Medulla oblongata (tissue), 1 donor: ENCODE measurements around the gene NR2F6.
A peak's percentile ranks its signal among the peaks of the same experiment; 100 is the strongest.

Experiments
- DNase-seq: peaks from one replicate; pipeline ENCODE4 v3.0.0-alpha.2; 2015; ENCODE audit errors: extremely low spot score

The NR2F6 gene

DNA sequence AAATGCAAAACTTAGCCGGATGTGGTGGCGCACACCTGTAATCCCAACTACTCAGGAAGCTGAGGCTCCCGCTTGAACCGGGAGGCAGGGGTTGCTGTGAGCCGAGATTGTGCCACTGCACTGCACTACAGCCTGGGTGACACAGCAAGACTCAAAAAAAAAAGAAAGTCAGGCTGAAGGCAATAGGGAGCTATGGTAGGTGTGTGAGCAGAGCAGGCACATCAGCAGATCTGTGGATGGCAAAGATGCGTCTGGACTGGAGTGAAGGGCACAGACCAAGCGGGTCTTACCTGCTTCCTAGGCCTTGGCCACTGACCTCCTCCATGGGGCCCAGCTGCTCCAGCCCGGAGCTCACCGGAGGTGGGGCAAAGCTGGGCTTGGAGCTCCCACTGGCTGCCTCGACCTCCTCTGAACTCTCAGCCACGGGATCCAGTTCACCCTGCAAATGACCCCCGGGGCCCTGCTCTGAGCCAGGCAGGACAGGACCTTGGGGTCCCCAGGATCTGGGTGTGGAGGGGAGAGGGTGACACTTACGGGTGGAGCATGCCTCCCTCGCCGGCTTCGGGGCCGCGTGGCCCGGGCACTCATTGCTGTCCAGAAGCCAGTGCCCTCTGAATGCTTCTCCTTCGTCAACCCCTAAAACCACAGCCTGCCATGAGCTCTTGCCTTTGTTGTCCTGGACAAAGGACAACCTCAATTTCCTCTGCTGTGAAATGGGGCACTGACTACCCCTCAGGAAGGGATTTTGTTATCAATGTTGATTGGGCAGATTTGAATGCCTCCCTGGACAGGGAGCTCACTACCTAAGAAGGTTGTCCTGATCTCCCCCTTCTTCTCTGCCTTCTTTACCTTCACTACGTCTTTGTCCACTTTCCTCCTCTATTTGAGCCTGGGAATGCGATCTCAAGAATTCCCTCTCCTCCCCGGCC, 18.3 kb upstream of the NR2F6 start:
- no peak for DNase-seq

DNA sequence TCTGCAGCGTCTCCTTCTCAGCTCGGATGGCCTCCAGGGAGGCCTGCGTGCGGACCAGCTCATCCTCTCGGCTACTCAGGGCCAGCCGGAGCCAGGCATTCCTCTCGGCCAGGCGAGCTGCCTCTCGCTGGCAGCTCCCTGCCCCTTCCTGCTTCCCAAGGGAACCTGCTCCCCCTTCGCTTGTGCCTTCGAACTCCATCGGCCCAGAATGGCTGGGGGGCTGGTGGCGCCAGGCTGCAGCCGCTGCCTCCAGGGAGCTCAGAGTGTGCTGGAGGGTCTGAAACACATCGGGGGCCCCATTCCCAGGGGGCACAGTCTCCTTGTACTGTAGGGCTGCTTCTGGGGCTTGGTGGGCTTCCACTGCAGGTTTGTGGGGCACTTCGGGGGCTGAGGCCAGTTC, 16.8 kb upstream of the NR2F6 start:
- DNase-seq, result no peak

- DNase-seq, result peak; percentile 67
Measured at GRCh38 chr19:17260842-17261325, 15.2 kb upstream of the NR2F6 start.

GRCh38 chr19:17259934-17260333, 14.2 kb upstream of the NR2F6 start:
- DNase-seq, result no peak

DNA sequence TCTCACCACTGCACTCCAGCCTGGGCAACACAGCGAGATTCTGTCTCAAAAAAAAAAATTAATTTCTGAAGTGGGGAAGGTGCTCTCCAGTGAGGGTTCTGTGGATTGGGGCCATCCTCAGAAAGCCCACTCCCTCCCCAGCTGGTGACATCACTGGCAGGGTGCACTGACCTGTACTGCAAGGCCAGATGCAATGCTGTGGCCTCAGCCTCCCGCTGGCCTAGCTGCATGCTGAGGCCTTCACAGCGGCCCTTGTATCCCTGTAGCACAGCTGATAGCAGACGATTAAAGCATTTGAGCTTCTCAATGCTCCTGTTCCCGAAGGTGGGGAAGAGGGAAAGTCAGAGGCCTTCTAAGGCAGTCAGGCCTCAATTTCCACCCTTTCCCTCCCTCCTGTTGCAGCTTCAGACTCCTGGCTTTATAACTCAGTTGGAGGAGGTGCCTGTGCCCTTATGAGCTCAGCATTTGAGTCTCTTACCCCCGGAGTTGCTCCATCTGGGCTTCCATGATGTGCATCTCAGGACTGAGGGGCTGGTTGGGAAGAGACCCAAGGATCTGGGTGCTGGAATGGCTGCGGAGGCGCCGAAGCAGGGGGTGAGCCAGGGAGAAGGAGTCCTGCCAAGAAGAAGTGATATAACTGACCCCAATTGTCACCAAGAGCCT, 13.5 kb upstream of the NR2F6 start:
- DNase-seq, result no peak

GRCh38 chr19:17256130-17256529, 10.4 kb upstream of the NR2F6 start:
- no peak for DNase-seq

DNA sequence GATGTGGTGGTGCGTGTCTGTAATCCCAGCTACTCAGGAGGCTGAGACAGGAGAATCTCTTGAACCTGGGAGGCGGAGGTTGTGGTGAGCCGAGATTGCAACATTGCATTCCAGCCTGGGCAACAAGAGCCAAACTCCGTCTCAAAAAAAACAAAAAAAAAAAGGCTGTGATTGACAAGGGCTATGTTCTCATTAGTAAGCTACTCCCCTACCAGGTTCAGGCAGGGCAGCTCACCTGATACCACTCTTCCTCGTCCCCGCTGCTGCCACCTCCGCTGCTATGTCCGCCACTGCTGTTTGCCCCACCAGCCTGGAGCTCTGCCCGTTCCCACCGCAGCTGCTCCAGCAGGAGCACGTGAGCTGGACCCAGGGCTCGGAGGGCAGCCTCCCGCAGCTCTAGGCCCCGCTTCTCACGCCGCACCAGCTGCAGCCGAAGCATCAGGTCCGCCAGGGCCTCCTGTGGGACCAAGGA, 9.5 kb upstream of the NR2F6 start:
- DNase-seq, result no peak

- DNase-seq, result no peak
Measured at GRCh38 chr19:17254636-17255035, 8.9 kb upstream of the NR2F6 start.

DNA sequence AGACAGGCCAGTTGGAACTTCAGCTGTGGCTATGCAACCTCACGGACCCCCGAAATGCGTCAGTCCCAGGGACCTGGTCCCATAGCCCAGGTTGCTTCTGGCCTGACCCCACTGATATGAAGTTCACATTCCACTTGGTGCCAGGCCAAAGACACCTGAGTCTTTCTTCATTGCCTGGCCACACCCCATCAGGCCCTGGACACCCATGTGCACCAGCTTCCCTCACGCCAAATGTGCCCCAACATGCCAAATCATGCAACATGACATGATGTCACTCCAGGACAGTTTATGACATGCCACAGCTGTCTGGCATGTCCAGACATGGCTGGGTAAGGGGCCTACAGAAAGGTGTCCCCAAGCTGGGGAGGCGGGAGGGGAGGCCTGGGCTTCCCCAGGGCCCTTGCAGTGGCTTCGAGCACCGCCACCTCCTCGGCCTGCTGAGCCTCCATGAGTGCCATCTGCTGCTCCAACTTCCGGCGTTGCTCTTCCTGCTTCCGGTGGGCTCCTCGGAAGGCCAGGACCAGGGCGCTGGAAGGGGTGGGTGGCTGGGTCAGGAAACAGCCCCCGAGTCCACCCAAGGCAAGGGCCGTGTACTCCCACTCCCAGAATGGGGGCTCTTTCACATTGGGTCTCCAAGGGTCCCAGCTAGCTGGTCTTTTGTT, 4.3 kb upstream of the NR2F6 start:
- DNase-seq, result no peak

DNA sequence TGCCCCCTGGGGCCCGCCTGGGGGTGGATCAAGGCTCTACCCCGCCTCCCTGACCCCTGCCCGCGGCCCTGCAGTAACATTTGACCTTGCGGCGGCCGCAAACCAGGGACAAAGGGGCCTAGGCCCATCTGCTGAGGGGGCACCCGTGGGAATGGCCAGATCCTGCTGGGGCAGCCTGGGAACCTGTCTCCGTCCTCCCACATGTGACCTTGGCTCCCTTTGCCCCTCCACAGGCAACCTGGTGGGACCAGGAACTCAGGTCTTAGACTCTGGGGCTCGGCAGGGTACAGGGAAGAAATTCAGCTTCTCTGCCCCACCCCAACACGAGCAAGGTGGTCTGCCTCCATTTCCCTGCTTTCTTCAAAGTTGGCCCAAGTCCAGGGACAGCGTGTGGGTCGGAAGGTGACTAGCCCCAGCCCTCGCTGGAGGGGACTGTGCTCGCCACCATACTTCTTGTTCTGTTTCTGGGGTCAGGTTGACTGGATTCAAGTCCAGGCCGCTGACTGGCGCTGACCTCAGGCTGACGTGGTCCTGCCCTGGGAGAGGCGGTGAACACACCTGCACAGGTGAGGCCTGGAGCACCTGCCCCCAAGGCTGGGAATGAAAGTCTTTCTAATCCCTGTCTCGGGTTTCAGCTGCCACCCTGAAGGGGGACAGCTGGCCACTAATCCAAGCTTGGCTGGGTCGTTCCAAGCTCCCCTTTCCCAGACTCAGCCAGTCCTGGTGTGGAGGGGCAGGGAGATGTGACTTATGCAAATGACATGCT, 2.5 kb upstream of the NR2F6 start:
- no peak for DNase-seq

DNA sequence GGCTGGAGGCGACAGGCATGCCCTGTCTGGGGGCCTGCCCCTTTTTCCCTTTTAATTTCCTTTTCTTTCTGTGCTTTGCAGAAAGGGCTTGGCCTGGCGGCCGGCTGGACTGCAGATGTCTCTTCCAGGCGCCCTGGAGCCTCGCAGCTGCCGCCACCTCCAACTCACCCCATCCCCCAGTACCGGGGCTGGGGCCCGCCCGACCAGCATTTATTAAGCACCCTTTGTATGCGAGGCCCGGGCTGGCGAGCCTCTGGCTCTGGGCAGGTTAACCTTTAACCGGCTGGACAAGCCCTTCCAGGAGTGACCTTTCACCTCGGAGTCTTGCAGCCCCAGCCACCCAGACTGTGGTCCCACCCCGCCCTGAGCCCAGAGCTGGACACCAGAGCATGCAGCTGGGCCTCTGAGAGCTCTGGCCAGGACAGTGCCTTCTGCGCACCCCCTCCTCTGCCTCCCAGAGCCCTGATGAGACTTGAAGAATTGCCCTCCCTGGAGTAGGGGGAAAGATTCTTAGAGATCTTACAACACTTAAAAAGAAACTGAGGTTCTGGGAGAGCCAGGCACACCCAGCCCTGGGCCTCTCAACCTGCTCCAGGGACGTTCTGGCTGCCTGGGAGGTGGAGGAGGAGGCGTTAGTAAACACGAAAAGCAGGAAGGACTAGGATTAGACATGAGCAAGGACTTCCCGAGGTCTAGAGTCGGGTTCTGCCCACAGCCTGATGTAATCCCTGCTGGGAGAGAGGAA, 1.1 kb upstream of the NR2F6 start:
- no peak for DNase-seq

GRCh38 chr19:17244618-17245534, 843 bp downstream of the NR2F6 start:
- no peak for DNase-seq

- DNase-seq, result no peak
Measured at GRCh38 chr19:17243830-17244617, 1.7 kb downstream of the NR2F6 start.

DNA sequence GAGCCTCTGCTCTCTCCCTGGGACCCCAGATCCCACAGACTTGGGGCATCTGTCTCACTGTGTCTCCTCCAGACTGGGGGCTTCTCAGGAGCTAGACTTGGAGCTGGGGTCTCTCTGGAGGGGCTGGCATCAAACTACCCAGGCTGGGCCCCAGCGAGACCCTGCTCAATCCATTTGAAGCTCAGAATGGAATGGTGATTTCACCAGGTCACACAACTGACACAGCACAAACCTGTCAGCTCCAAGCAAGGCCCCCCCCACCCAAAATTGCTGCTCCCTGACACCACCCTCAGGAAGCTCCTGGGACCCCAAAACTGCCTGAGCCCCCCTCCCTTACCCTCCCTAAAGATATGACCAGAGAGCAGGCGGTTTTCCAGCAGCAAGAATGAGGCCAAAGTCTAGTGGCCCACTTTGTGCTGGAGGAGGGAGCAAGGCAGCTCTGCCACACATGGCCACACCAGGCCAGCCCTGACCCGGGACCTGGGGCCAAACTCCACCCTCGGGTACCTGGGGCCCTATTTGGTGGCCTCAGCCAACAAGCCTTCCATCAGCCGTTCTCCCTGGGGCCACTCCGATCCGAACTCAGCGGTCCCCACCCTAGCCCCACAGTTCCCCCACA, 2.4 kb downstream of the NR2F6 start:
- DNase-seq, result no peak

DNA sequence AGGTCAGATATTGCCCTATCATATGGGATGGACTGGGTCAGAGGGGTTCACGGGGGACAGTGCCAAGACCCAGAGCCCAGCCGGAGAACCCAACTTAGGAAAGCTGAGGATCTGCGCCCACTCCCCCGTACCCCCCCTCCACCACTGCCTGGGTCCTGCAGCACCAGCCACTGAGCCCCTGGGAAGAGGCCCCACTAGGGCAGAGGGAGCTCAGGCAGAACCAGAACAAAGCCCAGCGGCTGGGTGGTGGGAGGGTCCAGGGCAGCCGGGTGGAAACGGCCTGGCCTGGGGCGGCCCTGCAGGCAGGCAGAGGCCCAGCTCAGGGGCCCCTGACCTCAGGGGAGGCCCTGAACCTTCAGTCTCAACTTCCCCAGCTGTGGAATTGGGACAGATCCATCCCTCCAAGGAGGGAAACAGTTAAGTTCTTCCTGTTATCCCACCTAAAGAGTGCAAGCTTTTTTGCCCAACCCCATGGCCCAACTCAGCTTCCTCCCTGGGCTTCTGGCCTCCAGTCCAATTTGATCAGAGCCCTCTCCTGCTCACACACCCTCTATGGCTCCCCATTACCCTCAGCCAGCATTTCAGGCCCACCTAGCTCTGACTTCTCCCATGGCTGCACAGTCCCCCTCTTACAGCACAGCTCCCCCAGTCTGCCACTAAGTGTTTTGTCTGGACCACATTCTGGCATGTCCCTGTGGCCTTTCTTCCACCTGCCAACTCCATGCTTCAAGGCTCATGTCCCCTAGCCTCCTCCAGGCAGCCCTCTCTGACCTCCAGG, 3.1 kb downstream of the NR2F6 start:
- DNase-seq, result no peak

DNA sequence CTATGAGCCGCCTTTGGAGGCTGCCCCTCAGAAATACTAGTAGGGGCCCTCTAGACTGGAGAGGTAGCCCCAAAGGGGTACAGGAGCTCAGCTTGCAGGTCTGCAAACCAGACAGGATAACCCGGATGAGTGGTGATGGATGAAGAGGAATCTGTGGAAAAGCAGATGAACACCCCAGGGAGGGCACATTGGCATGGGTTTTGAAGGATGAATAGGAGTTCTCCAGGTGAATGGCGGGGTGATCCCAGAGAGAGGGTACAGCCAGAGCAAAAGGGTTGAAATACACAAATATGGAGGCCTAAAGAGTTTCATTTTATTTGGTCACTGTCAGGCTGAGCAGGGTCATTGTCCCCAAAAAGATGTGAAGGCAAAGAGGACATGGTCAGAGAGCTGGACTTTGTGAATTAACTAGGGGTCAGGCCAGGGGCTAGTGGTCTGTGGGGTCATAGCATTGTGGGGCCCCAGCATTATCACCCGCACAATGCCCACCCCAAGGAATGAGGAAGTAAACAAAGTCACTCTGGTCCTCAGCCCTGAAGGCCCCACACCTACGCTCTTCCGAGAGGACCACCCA, 4.8 kb downstream of the NR2F6 start:
- DNase-seq, result no peak

DNA sequence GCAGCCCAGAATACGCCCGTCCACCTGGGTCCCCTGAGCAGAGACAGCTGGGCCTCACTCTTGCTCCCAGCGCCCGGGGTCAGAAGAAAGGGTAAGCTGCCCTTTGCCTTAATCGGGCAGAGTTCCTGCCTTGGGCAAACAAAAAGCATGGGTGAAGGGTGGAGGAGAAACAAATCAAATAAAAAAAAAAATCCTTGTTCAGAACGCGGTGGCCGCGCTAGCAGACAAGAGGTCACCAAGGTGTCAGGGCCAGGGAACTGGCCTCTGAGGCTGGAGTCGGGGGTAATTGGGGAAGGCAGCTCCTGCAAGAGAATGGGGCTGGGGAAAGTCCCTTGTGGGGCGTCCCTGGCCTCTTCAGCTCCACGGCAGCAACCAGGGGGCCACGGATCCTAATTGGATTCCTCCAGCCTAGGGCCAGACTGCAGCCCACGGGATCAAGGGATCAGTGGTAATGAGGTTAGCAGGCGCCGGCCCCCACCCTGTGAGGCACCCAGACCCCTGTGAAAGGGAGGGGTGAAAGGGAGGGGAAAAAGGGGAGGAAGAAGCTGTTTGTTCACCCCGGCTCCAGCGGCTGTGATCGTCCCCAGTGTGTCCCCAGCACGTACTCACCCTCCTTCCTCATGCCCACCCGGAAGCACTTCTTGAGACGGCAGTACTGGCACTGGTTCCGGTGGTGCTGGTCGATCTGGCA, 5.5 kb downstream of the NR2F6 start:
- DNase-seq, result no peak
